AG08395 (cell line): ENCODE results near the gene RELT.

Experiments used
- DNase-seq: peaks from one replicate; pipeline ENCODE4 v3.0.0; 2012; ENCODE audit warnings: mixed read lengths, low spot score

RELT gene

DNA sequence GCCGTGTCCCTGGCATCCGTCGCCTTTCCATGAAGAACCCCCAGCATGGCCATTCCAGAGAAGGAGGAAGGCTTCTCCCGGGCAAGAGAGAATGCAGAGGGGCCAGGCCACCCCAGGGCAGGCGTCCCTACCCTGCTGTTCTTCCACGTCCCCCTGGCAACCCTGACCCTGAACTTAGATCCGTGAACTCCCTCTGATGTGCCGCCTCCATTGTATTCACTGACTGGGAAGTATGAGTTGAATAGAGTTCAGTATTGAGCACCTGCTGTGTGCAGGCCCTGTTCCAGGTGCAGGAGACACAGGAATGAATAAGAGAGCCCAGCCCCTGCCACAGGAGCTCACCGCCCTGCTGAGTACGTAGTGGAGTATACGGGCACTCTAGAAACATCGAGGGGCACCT lies 29.1 kb upstream of the RELT start:
- no peak for DNase-seq

DNA sequence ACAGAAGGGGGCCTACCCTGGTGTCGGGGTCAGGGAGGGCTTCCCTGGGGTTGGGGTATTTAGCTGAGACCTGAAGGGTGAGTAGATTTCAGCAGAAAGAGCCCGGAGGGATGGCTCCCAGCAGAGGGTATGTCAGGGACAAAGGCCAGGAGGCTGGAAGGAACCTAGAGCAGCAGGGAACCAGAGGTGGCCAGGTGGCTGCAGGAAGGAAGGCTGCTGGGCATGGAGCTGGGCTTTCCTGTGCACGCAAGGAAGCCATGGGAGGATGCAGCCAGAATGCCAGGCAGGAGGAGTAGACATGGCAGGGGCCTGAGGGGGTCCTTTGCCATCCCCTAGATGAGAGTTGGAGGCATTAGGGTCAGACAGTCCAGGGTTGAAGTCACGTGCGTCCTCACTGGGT lies 27.4 kb upstream of the RELT start:
- no peak for DNase-seq

DNA sequence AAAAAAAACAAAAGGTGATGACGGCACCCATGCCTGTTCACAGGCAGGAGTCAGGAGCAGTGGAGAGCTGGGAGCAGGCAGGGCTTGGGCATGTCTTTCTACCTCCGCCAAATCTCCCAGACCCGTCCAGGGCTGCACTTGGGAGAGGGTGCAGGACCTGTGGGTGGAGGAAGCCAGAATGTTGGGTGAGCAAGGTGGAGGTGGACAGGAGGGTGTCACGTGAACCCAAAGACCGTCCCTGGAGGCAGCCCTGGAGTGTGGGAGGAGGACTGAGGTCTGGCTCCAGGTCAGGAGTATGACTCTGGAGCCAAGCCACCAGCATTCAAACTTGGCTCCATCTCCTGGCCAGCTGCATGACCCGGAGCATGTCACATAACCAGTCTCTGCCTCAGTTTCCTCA lies 26.6 kb upstream of the RELT start:
- no peak for DNase-seq

DNA sequence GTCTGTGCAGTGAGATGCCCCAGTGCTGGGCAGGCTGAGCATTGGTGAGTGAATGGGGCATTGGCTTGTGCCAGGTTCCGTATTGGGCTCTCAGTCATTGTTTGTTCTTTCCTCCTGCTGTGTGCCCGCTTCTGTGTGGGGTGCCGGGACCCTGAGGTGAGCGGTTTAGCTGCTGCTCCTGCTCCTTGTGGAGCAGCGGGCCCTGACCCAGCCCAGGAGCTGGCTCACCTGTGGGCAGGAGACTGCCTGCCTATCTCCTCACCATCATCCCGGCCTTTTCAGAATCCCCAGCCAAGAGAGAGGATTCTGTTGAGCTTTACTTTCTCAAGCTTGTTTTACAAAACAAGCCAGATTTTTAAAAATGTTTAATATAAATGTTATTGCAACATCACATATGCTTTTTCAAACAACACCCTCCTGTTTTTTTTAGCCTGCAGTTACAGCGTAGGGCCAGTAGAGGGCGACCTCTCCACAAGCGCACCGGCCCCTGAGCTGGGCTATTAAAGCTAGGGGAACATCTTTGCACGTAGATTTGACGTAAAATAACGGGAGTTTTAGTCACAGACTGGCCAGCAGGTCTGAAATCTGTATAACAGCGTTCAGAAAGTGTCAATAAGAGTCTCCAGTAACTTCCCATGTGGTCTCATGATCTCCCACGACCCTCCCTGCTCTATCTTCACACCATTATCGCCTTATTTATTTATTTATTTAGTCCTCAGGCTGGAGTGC lies 25.1 kb upstream of the RELT start:
- DNase-seq: peak; percentile 92

GRCh38 chr11:73353422-73353821 lies 22.8 kb upstream of the RELT start:
- DNase-seq: no peak

DNA sequence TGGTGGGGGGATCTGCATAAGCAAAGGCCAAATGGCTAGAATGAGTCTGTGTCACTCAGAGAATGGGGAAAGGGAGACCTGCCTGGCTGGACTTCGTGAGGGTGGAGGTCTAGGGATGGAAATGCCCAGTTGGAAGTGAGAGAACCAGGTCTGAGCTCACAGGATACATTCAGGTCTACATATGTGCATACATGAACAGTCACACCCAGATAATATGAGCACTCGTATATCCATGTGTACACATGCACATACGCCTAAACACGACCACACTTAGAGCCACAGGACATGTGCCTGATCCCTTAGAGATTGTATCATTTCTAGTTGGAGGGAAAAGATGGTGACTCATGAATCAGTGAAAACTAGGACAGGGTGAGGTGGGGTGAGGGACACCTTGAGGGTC lies 21.1 kb upstream of the RELT start:
- no peak for DNase-seq

DNA sequence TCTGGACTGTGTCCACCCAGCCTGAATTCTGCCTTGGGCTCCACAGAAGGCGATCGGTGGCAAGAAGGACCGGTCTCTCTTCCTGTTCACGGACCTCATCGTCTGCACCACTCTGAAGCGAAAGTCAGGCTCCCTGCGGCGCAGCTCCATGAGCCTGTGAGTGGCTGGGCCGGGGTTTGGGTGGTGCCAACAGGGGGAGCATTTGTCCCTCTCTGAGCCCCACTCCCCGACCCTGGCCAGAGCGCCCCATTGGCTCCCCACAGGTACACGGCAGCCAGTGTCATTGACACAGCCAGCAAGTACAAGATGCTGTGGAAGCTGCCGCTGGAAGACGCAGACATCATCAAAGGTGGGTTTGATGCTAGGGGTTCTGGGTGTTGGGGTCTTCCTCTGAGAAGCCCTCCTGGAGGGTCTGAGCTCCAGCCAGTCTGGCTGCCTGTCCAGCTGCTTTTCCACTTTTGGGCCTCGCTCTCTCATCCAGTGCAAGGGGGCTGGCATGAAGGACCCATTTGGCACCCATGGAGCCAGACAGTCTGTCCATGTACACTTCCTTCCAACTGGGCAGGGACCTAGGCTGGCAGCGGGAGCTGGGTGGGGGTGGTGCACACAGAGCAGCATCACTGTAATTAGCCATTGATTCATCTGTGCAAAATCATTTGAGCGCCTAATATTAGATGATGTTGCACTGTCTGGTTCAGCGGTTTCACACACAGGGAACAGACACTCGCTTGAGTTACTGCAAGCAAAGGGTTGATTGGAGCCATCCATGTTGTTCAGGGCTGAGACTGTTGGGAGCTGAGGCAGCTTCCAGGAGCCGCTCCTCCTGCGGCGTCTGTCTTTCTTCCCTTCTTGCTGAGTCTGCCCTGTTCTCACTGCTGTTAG lies 19.0 kb upstream of the RELT start:
- no peak for DNase-seq

DNA sequence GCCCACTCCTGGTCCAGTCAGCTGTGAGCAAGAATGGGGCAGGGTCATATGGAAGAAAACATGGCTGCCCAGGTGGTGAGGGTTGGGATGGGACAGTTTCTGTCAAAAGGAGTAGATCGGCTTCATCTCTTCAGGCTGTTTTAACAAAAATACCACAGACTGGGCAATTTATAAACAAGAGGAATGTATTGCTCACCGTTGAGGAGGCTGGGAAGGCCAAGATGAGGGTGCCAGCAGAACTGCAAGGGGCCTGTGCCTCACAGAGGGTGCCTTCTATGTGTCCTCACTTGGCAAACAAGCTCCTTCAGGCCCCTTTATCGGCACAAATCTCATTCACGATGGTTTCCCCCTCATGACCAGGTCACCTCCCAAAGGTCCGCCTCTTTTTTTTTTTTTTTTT lies 18.1 kb upstream of the RELT start:
- DNase-seq: no peak

- DNase-seq: peak; percentile 64
Observed at GRCh38 chr11:73359341-73359740, 16.9 kb upstream of the RELT start.

DNA sequence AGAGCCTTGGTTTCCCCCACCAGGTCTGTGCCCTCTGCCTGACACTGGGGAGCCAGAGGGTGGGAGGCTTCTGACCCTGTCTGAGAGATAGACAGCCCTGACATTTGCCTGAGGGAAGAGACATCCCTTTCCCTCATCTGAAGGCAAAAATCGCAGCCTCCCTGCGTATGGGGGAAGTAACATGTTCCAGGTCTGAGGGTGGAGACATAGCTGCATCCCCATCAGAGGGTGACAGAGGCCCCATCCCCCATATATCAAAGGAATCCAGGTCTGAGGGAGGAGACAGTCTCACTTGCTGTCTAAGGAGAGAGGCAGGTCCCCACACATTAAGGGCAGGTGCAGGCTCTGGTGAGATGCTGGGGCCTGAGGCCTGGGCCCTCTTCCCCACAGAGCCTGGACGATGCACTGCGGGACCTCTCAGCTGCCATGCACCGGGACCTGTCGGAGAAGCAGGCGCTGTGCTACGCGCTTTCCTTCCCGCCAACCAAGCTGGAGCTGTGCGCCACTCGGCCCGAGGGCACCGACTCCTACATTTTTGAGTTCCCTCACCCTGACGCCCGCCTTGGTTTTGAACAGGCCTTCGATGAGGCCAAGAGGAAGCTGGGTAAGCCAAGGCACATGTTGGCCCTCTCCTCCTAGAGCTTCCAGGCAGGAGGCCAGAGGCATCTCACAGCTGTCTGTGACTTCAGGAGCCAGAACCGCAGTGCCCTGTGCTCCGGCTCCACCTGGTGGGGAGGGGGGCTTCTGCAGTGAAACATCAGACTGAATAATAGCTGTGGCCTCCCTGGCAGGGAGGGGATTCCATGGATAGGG lies 16.1 kb upstream of the RELT start:
- DNase-seq: no peak

DNA sequence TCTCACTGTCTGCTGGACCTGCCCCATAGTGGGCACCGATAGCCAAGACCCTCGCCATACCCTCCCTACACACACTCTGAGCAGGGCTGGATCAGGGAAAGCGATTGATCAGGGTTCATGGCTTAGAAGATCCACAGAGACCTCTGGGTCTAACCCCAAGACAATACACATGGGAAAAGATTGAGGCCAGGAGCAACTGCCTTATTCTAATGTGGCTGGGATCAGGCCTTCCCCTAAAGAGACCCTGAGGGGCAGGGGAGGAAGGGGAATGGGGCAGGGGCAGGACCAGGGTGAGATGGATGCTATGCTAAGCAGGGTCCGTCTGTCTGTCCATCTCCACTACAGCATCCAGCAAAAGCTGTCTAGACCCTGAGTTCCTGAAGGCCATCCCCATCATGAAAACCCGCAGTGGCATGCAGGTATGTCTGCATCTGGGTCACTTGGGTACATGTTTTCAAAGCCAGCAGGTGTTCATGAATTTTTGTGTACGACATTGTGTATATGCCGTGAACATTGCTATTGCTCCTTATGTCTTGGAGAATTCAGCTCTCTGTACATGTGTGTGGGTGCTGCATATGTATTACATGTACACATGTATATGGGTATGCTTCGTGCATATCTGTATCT lies 15.3 kb upstream of the RELT start:
- no peak for DNase-seq

DNA sequence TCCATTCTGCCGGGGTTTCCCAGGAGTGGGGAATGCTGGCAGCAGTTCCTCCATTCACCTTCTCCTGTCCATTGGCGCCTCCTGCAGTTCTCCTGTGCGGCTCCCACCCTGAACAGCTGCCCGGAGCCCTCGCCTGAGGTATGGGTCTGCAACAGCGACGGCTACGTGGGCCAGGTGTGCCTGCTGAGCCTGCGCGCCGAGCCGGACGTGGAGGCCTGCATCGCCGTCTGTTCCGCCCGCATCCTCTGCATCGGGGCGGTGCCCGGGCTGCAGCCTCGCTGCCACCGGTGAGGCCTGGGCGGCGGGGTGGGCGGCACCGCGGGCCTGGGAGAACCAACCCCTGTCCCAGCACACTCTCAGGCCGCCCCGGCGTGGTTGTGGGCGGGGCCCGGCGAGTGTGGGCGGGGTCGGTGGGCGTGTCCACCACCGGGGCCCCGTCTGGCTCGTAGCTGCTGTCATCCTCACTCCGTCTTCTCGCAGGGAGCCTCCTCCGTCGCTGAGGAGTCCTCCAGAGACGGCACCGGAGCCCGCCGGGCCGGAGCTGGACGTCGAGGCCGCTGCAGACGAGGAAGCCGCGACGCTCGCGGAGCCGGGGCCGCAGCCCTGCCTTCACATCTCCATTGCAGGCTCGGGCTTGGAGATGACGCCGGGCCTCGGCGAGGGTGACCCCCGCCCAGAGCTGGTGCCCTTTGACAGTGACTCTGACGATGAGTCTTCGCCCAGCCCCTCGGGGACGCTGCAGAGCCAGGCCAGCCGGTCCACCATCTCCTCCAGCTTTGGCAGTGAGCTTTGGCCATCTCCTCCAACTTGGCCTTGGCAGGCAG lies 14.0 kb upstream of the RELT start:
- no peak for DNase-seq

DNA sequence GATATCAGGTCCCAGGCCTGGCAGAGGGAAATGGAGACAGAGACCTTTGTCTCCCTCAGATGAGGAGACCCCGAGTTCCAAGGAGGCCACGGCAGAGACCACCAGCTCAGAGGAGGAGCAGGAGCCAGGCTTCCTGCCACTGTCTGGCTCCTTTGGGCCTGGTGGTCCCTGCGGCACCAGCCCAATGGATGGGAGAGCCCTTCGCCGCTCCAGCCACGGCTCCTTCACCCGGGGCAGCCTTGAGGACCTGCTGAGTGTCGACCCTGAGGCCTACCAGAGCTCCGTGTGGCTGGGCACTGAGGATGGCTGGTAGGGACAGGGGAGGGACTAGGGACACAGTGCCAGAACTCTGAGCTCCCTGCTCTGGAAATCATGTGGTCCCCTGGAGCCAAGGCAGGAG lies 13.1 kb upstream of the RELT start:
- no peak for DNase-seq

DNA sequence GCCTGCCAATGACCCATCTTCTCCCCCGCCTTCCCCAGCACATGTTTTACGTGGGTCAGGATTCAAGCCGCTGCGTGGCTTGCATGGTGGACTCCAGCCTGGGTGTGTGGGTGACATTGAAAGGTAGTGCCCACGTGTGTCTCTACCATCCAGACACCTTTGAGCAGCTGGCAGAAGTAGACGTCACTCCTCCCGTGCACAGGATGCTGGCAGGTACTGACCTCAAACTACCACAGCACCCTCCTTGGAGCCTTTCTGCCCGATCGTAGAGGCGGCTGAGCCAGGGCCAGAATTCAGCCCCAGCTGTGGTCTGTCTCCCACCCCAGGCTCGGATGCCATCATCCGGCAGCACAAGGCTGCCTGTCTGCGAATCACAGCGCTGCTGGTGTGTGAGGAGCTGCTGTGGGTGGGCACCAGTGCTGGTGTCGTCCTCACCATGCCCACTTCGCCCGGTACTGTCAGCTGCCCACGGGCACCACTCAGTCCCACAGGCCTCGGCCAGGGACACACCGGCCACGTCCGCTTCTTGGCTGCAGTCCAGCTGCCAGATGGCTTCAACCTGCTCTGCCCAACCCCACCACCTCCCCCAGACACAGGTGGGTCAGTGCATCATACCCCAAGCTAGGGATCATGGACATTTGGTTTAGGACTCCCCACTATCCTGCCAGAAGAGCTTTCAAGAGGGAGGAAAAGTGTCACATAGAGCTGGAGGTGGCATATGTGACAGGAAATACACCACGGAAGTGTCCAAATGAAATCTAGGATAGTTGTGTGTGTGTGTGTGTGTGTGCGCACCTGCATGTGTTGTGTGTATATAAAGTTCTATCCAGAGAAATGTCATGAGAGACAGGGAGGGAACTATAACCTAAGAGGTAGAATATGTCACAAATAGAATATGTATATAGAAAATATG lies 10.6 kb upstream of the RELT start:
- DNase-seq: no peak

DNA sequence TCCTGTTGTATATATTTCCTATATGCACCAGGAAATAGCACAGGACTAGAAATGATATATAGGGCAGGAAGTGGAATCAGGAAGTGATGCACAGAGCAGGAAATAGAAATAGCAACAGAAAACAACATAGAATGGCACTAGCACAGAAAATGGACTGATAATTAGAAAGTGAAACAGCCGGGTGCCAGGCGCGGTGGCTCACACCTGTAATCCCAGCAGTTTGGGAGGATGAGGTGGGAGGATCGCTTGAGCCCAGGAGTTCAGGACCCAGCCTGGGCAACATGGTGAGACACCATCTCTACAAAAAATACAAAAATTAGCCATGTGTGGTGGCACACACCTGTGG lies 10.0 kb upstream of the RELT start:
- no peak for DNase-seq

DNA sequence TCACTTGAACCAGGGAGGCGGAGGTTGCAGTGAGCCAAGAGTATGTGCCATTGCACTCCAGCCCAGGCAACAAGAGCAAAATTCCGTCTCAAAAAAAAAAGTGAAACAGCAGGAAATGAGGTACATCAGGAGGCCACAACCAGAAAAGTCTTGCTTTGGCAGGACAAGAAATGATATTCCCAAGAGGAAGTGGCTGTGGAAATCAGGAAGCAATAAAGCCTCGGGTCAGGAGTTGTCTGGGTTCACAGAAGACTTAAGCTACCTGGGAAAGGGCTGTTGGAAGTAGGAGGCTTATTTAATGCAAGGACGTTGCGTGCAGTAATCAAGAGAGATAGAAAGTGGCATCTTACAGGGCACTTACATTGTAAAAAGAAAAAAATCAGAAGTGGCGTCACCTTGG lies 9.2 kb upstream of the RELT start:
- DNase-seq: no peak

DNA sequence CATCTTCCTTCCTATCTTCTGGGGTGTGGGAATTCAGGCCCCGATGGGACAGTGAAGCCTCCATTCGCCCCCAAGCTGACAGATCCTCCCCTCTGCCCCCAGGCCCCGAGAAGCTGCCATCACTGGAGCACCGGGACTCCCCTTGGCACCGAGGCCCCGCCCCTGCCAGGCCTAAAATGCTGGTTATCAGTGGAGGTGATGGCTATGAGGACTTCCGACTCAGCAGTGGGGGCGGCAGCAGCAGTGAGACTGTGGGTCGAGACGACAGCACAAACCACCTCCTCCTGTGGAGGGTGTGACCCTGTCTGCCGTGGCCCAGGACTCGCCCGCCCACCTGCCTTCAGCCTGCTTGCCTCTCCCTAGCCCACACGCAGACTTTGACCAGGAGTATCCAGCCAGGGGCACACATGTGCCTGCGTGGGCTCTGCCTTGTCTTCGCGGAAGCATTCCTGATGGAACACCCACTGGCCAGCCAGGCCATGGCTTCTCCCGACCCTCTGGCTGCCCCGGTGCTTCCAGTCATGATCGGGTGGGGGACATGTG lies 8.6 kb upstream of the RELT start:
- DNase-seq: no peak

DNA sequence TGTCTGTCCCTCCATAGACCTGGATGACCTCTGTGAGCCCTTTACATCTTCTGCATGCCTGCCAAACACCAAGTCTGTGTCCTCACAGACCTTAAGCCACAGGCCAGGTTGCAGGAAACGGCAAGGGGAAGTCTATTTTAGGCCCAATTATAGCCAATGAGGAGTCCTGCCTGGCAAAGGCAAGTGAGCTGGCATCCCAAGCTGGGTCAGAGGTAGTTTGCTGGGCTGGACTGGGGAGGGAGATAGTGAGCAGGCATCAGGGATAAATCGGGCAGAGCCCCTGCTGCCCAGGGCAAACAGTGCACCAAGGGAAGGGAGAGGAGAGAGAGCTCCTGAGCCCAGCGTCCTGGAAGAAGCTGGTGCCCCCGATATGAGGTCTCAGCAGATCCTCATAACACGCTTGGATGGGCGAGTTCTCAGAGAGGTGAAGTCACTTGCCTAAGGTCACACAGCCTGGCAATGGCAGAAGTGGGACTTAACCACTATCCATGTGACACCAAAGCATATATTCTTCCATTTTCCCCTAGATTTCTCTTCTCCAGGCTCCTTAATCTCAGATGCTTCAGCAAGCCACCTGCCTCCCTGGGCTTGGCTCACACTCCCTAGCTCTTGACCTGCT lies 3.7 kb upstream of the RELT start:
- peak; percentile 40 for DNase-seq

DNA sequence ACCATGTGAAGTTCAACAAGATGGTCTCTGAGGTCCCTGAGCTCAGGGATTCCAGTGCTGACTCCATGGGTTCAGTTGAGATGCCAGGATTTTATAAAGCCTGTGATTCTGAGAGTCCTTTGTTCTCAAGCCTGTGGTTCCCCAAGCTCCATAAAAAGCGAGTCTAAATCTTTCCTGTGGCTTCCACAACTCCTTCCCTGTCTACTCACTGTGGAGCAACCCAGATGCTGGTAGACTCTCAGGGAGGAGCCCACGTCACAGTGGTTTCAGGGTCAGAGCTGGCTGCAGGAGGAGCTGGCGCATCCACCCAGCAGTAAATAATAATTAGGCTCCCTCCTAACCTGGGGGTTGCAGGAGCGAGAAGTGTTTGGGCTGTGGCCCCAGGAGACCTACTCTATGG lies 2.0 kb upstream of the RELT start:
- DNase-seq: no peak

DNA sequence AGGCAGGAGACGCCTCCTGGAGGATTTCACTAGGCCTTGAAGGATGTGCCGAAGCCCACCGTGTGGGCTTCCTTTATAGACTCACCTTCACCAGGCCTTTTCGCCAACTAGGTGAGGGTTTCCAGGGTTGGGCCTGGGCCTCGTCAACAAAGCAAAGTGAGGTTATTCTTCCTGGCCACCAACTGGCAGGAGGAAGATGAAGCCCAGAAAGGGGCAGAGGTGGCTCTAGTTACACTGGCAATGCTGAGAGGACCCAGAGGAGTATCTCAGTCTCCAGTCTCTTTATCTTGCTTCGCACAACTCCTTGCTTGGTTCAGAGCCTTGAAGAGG lies 404 bp upstream of the RELT start:
- no peak for DNase-seq
